HepG2 (cell line): Measurements from ENCODE around the gene MYLK3. TPM values are rescaled to one million over a fixed set of nuclear protein-coding genes. Genes with fewer than 3 reads are reported as not detected.
A peak's percentile ranks its signal among the peaks of the same experiment; 100 is the strongest.

Source experiments
- FOXO1 ChIP-seq: sonication (generic); formaldehyde crosslinking; IDR thresholded peaks from 2 replicates; pipeline ENCODE4 v1.4.0; 2020; ENCODE audit warnings: missing genetic modification reagents
- GATAD2A ChIP-seq: IDR thresholded peaks from 2 replicates; pipeline ENCODE4 v1.6.1; 2016
- HCFC1 ChIP-seq: fragments of 150-350 bp; IDR thresholded peaks from 2 replicates; pipeline ENCODE4 v1.6.1; 2014; ENCODE audit warnings: low read depth, low read length
- HOXA7 ChIP-seq: sonication (generic); formaldehyde crosslinking; IDR thresholded peaks from 2 replicates; pipeline ENCODE4 v1.8.1; 2022; ENCODE audit warnings: mild to moderate bottlenecking, missing genetic modification reagents, moderate library complexity
- JUN ChIP-seq: sonication (generic); formaldehyde crosslinking; IDR thresholded peaks from 2 replicates; pipeline ENCODE4 v1.4.0; 2020; ENCODE audit warnings: mild to moderate bottlenecking, missing genetic modification reagents
- KDM4B ChIP-seq: sonication (generic); formaldehyde crosslinking; IDR thresholded peaks from 2 replicates; pipeline ENCODE4 v1.4.0; 2020; ENCODE audit warnings: missing genetic modification reagents
- KLF12 ChIP-seq: sonication (generic); formaldehyde crosslinking; IDR thresholded peaks from 2 replicates; pipeline ENCODE4 v1.4.0; 2020; ENCODE audit warnings: missing genetic modification reagents, borderline replicate concordance
- MAFK ChIP-seq, 2 experiments: IDR thresholded peaks in 1 of 2; conservative IDR thresholded peaks in 1 of 2; 2 replicates each; pipeline ENCODE4 v1.6.1; 2011; ENCODE audit warnings: improper control_type of control experiment in 2 of 2, low read length in 2 of 2
- MTA3 ChIP-seq: sonication (generic); formaldehyde crosslinking; IDR thresholded peaks from 2 replicates; pipeline ENCODE4 v1.4.0; 2020; ENCODE audit warnings: missing genetic modification reagents
- MTF1 ChIP-seq: sonication (generic); formaldehyde crosslinking; IDR thresholded peaks from 2 replicates; pipeline ENCODE4 v1.5.0; 2020; ENCODE audit warnings: missing genetic modification reagents
- MXD4 ChIP-seq: IDR thresholded peaks from 2 replicates; pipeline ENCODE4 v1.6.1; 2016; ENCODE audit warnings: mild to moderate bottlenecking, missing biosample characterization, missing genetic modification reagents
- NRL ChIP-seq: sonication (generic); formaldehyde crosslinking; IDR thresholded peaks from 2 replicates; pipeline ENCODE4 v1.5.0; 2020; ENCODE audit warnings: missing genetic modification reagents, mild to moderate bottlenecking, moderate library complexity, borderline replicate concordance
- RFXANK ChIP-seq: IDR thresholded peaks from 2 replicates; pipeline ENCODE4 v1.6.1; 2016
- SMYD3 ChIP-seq: sonication (generic); formaldehyde crosslinking; IDR thresholded peaks from 2 replicates; pipeline ENCODE4 v1.8.1; 2023; ENCODE audit warnings: mild to moderate bottlenecking, missing genetic modification reagents
- SOX5 ChIP-seq: IDR thresholded peaks from 2 replicates; pipeline ENCODE4 v1.6.1; 2016; ENCODE audit warnings: borderline replicate concordance
- ZNF589 ChIP-seq: sonication (generic); formaldehyde crosslinking; conservative IDR thresholded peaks from 2 replicates; pipeline ENCODE4 v1.8.0; 2022; ENCODE audit warnings: mild to moderate bottlenecking, moderate library complexity, missing genetic modification reagents
- ZNF781 ChIP-seq: sonication (generic); formaldehyde crosslinking; IDR thresholded peaks from 2 replicates; pipeline ENCODE4 v1.5.1; 2020; ENCODE audit warnings: borderline replicate concordance, mild to moderate bottlenecking, missing genetic modification reagents; ENCODE audit errors: not compliant biosample characterization
- polyA plus RNA-seq, 8 experiments: library from polyadenylated mRNA; depleted of rRNA in 3 of 8; stranded (reverse) in 7 of 8; unstranded in 1 of 8; fragments of >200 nt; fragmentation: Illumina TruSeq in 4 of 8; extraction: Trizol in 4 of 8; gene quantifications; 2 replicates each; pipeline versions ENCODE4 v1.2.1 to v1.2.3, GENCODE V29; 2011 to 2016; ENCODE audit warnings: low read depth in 4 of 8, missing spikeins in 1 of 8, mixed read lengths in 1 of 8; ENCODE audit not compliant: insufficient read depth in 1 of 8
- total RNA-seq, 5 experiments: library from RNA; depleted of rRNA; stranded (reverse); fragments of >200 nt; fragmentation: Illumina TruSeq; extraction: Trizol; gene quantifications; 2 replicates each; pipeline ENCODE4 v1.2.3, GENCODE V29; 2016; ENCODE audit warnings: low read depth in 1 of 5
- TF ChIP-seq, protein P1 (sequence below): sonication (generic); formaldehyde crosslinking; IDR thresholded peaks from 2 replicates; pipeline ENCODE4 v1.4.0; 2020; ENCODE audit warnings: missing genetic modification reagents, mild to moderate bottlenecking, borderline replicate concordance
- TF ChIP-seq, protein P2 (sequence below), 2 experiments: fragments of 450-650 bp in 1 of 2; sonication (generic) in 1 of 2; formaldehyde crosslinking in 1 of 2; IDR thresholded peaks; 2 replicates each; pipeline versions ENCODE4 v1.6.1 to v1.8.0; 2016 to 2022; ENCODE audit warnings: antibody characterized with exemption in 1 of 2, mild to moderate bottlenecking in 1 of 2, missing genetic modification reagents in 1 of 2

MYLK3 gene
- total and polyA plus RNA-seq, 2 of the 13 experiments (the other 11 are each of a cell fraction or from before 2014, with no cell fraction given): 0.04 to 0.18 TPM

DNA sequence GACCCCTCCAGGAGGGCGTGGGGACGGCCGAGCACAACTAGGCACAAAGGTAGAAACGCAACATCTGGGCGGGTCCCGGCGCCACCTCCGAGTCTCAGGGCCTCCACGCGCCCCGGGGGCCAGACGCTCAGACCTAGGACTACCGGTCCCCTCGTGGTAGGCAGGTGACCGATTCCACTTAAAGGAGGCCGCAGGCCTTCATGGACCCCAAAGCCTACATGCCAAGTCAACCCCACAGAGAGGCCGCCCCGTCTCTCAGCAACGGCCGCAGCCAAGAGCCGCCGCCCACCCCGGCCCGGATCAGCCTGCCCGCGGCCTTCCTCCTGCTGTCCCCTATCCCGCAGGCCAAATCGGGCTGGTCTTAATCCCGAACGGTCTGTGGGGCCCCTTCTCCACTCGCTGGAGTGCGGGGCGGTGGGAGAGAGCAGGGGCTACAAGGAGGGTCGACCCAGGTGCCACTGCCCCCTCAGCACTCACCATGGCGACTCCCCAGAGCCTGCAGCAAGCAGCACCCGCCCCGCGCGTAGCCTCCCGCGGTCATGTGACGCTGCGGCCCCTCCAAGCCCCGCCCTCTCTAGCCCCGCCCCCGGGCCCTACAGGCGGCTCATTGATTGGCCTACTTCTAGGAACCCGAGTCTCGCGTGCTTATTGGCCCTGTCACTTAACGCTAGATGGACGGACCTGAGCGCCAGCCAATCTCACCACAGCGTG lies 59.3 kb downstream of the MYLK3 start, which contains the start of gene VPS35 (continued):
- TF ChIP-seq, protein P1, sequence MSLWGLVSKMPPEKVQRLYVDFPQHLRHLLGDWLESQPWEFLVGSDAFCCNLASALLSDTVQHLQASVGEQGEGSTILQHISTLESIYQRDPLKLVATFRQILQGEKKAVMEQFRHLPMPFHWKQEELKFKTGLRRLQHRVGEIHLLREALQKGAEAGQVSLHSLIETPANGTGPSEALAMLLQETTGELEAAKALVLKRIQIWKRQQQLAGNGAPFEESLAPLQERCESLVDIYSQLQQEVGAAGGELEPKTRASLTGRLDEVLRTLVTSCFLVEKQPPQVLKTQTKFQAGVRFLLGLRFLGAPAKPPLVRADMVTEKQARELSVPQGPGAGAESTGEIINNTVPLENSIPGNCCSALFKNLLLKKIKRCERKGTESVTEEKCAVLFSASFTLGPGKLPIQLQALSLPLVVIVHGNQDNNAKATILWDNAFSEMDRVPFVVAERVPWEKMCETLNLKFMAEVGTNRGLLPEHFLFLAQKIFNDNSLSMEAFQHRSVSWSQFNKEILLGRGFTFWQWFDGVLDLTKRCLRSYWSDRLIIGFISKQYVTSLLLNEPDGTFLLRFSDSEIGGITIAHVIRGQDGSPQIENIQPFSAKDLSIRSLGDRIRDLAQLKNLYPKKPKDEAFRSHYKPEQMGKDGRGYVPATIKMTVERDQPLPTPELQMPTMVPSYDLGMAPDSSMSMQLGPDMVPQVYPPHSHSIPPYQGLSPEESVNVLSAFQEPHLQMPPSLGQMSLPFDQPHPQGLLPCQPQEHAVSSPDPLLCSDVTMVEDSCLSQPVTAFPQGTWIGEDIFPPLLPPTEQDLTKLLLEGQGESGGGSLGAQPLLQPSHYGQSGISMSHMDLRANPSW (CRISPR knock-in tag): 0 out of 2 replicates have a peak, but pooled peaks have one; percentile 78
- no peak for TF ChIP-seq HOXA7 (CRISPR knock-in tag)
- TF ChIP-seq HCFC1: no peak
- no peak for TF ChIP-seq MTF1 (CRISPR knock-in tag)
- TF ChIP-seq SOX5: peak; percentile 20; the same call in 1 of the 2 replicates
- TF ChIP-seq ZNF781 (CRISPR knock-in tag): no peak
- no peak for TF ChIP-seq FOXO1 (CRISPR knock-in tag)
- TF ChIP-seq MAFK (conservative IDR thresholded peaks at IDR 0.05 in 1 of 2, IDR thresholded peaks at IDR 0.05 in 1 of 2; ENCODE audit: low read length in 2 of 2): no peak
- TF ChIP-seq KLF12 (CRISPR knock-in tag): peak; percentile 99
- no peak for TF ChIP-seq MXD4 (CRISPR knock-in tag)
- no peak for TF ChIP-seq ZNF589 (CRISPR knock-in tag)
- no peak for TF ChIP-seq SMYD3 (CRISPR knock-in tag)
- TF ChIP-seq KDM4B (CRISPR knock-in tag): peak; percentile 45; the same call in 1 of the 2 replicates
- TF ChIP-seq MTA3 (CRISPR knock-in tag): no peak
- TF ChIP-seq, protein P2, sequence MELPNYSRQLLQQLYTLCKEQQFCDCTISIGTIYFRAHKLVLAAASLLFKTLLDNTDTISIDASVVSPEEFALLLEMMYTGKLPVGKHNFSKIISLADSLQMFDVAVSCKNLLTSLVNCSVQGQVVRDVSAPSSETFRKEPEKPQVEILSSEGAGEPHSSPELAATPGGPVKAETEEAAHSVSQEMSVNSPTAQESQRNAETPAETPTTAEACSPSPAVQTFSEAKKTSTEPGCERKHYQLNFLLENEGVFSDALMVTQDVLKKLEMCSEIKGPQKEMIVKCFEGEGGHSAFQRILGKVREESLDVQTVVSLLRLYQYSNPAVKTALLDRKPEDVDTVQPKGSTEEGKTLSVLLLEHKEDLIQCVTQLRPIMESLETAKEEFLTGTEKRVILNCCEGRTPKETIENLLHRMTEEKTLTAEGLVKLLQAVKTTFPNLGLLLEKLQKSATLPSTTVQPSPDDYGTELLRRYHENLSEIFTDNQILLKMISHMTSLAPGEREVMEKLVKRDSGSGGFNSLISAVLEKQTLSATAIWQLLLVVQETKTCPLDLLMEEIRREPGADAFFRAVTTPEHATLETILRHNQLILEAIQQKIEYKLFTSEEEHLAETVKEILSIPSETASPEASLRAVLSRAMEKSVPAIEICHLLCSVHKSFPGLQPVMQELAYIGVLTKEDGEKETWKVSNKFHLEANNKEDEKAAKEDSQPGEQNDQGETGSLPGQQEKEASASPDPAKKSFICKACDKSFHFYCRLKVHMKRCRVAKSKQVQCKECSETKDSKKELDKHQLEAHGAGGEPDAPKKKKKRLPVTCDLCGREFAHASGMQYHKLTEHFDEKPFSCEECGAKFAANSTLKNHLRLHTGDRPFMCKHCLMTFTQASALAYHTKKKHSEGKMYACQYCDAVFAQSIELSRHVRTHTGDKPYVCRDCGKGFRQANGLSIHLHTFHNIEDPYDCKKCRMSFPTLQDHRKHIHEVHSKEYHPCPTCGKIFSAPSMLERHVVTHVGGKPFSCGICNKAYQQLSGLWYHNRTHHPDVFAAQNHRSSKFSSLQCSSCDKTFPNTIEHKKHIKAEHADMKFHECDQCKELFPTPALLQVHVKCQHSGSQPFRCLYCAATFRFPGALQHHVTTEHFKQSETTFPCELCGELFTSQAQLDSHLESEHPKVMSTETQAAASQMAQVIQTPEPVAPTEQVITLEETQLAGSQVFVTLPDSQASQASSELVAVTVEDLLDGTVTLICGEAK (IDR thresholded peaks at IDR 0.05): no peak
- TF ChIP-seq, protein P2 (CRISPR knock-in tag; IDR thresholded peaks at IDR 0.05): peak; percentile 77
- no peak for TF ChIP-seq RFXANK (CRISPR knock-in tag)
- TF ChIP-seq NRL (CRISPR knock-in tag): 0 out of 2 replicates have a peak, but pooled peaks have one; percentile 50
- peak; percentile 38 for TF ChIP-seq GATAD2A
- 0 out of 2 replicates have a peak, but pooled peaks have one; percentile 35 for TF ChIP-seq JUN (CRISPR knock-in tag)
